Measurements from ENCODE around the gene FGD2. TPM values are rescaled to one million over a fixed set of nuclear protein-coding genes. Genes with fewer than 3 reads are reported as not detected.

FGD2 gene, protein sequence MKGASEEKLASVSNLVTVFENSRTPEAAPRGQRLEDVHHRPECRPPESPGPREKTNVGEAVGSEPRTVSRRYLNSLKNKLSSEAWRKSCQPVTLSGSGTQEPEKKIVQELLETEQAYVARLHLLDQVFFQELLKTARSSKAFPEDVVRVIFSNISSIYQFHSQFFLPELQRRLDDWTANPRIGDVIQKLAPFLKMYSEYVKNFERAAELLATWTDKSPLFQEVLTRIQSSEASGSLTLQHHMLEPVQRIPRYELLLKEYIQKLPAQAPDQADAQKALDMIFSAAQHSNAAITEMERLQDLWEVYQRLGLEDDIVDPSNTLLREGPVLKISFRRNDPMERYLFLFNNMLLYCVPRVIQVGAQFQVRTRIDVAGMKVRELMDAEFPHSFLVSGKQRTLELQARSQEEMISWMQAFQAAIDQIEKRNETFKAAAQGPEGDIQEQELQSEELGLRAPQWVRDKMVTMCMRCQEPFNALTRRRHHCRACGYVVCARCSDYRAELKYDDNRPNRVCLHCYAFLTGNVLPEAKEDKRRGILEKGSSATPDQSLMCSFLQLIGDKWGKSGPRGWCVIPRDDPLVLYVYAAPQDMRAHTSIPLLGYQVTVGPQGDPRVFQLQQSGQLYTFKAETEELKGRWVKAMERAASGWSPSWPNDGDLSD
- not detected in 2 replicates for total RNA-seq

GRCh38 chr6:37005061-37005810 is at the start of gene FGD2:
Gene FGD2 (plus strand): TSS chr6:37005655. CDS start chr6:37005818, 163 bp downstream.

GRCh38 chr6:36985808-36986703 is 19.4 kb upstream of the FGD2 start, which contains the start of gene MTCH1:
Gene MTCH1 (minus strand): TSS chr6:36986196. CDS start chr6:36986173, 23 bp downstream.

Other genes with a start within 250 kb of the FGD2 start
- 0.06 and 0.34 TPM in 2 replicates for gene CPNE5, start 166.2 kb upstream of the FGD2 start, total RNA-seq
- 9.1 and 14.1 TPM in 2 replicates for gene PPIL1, start 130.9 kb upstream of the FGD2 start, total RNA-seq
- 33.6 and 34.4 TPM in 2 replicates for gene C6orf89, start 119.7 kb upstream of the FGD2 start, total RNA-seq
- 0.12 TPM in 1 of 2 replicates, not detected in the other for gene PI16, start 50.9 kb upstream of the FGD2 start, total RNA-seq
- gene MTCH1, start 19.5 kb upstream of the FGD2 start, total RNA-seq: 114 and 130 TPM in 2 replicates
- 47.0 and 55.5 TPM in 2 replicates for gene PIM1, start 164.5 kb downstream of the FGD2 start, total RNA-seq